Ascending aorta (tissue), 2 donors: ENCODE measurements around the gene CUL1. TPM values are rescaled to one million over a fixed set of nuclear protein-coding genes. Genes with fewer than 3 reads are reported as not detected.

Experiments
- DNase-seq, 2 donors: peaks; one replicate each; pipeline ENCODE4 v3.0.0-alpha.2; 2019; ENCODE audit warnings: low spot score in 2 of 2
- H3K27ac ChIP-seq, 2 donors: fragments of 200-600 bp; sonication (generic); one replicate each; pipeline ENCODE4 v1.5.1; 2016 to 2017; ENCODE audit warnings: mild to moderate bottlenecking in 1 of 2
- H3K27me3 ChIP-seq: fragments of 200-600 bp; sonication (generic); one replicate; pipeline ENCODE4 v1.5.1; 2017
- H3K36me3 ChIP-seq, 2 donors: fragments of 200-600 bp; sonication (generic); one replicate each; pipeline ENCODE4 v1.5.1; 2016
- H3K4me1 ChIP-seq, 2 donors: fragments of 200-600 bp; sonication (generic); one replicate each; pipeline ENCODE4 v1.5.1; 2016 to 2017; ENCODE audit warnings: mild to moderate bottlenecking in 1 of 2
- H3K4me3 ChIP-seq, 2 donors: fragments of 200-600 bp; sonication (generic); one replicate each; pipeline ENCODE4 v1.5.1; 2016 to 2017; ENCODE audit warnings: mild to moderate bottlenecking in 1 of 2
- H3K9me3 ChIP-seq, 2 donors: fragments of 200-600 bp; sonication (generic); one replicate each; pipeline ENCODE4 v1.5.1; 2016
- intact Hi-C: fragments of 100-400 bp; cut with DNase I; formaldehyde crosslinking; loops from one replicate; pipeline ENCODE4 v1.15.1; 2023
- total RNA-seq: library from RNA; depleted of rRNA; stranded (reverse); fragments of >200 nt; gene quantifications from one replicate; pipeline ENCODE4 v1.1.0, GENCODE V29; 2016
- TF ChIP-seq, protein P1 (sequence below), 3 experiments: fragments of 200-600 bp in 2 of 3; fragments of 450-650 bp in 1 of 3; sonication (generic) in 2 of 3; IDR thresholded peaks; one replicate each; pipeline ENCODE4 v1.5.1; 2016 to 2019; ENCODE audit warnings: antibody characterized with exemption in 3 of 3, mild to moderate bottlenecking in 1 of 3, moderate library complexity in 1 of 3

CUL1 gene
- total RNA-seq, 1 donor from 2014 or later: 16.3 TPM

DNA sequence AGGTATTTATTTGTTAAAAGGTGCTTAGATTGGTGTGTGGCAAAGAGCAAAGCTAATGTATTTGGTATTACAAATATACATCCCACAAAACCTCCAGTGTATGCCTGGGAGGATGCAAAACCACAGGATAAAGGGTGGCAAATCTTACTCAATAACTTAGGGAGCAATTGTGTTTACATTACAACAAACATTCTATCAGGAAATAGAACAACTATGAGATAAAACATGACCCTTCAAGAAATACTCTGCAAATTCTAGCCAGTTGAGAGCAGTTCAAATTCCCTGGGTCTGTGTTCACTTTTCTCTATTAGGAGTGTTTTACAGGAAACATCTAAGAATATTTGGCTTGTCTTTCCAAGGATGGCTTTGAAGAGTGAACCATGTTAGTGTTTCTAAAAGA lies 64.9 kb downstream of the CUL1 start:
- TF ChIP-seq, protein P1, sequence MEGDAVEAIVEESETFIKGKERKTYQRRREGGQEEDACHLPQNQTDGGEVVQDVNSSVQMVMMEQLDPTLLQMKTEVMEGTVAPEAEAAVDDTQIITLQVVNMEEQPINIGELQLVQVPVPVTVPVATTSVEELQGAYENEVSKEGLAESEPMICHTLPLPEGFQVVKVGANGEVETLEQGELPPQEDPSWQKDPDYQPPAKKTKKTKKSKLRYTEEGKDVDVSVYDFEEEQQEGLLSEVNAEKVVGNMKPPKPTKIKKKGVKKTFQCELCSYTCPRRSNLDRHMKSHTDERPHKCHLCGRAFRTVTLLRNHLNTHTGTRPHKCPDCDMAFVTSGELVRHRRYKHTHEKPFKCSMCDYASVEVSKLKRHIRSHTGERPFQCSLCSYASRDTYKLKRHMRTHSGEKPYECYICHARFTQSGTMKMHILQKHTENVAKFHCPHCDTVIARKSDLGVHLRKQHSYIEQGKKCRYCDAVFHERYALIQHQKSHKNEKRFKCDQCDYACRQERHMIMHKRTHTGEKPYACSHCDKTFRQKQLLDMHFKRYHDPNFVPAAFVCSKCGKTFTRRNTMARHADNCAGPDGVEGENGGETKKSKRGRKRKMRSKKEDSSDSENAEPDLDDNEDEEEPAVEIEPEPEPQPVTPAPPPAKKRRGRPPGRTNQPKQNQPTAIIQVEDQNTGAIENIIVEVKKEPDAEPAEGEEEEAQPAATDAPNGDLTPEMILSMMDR (IDR thresholded peaks at IDR 0.05): no peak
- intact Hi-C loops: no loop called here
- no peaks in the 10 kb centered on the region for H3K9me3 ChIP-seq
- no peak overlapping the region for H3K4me3 ChIP-seq
- no peaks in the 10 kb centered on the region for H3K4me1 ChIP-seq
- no peak overlapping the region for H3K27ac ChIP-seq
- DNase-seq: no peak
- H3K27me3 ChIP-seq: no peaks in the 10 kb centered on the region
- peaks cover 25 to 56% of the 10 kb centered on the region in 2 donors for H3K36me3 ChIP-seq

DNA sequence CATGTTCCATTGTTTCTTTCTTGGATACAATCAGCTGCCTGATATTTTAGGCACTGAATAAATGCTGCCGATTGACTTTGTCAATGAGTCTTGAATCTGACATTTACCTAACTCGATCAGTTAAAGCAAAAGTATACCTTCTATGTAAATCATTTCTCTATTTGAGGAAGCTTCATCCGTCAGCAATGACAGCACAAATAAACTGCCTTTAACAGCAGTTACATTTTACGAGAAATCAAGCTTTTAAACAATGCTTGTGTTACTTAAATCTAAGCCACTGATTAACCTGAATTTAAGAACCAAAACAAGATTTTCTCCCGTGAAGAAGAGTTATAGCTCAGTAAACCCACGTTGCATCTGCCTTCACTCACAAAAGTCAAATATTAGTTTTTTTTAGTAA lies 71.3 kb downstream of the CUL1 start:
- TF ChIP-seq, protein P1 (IDR thresholded peaks at IDR 0.05): no peak
- intact Hi-C loops: no loop called here
- H3K36me3 ChIP-seq: peaks cover 56 to 66% of the 10 kb centered on the region in 2 donors

DNA sequence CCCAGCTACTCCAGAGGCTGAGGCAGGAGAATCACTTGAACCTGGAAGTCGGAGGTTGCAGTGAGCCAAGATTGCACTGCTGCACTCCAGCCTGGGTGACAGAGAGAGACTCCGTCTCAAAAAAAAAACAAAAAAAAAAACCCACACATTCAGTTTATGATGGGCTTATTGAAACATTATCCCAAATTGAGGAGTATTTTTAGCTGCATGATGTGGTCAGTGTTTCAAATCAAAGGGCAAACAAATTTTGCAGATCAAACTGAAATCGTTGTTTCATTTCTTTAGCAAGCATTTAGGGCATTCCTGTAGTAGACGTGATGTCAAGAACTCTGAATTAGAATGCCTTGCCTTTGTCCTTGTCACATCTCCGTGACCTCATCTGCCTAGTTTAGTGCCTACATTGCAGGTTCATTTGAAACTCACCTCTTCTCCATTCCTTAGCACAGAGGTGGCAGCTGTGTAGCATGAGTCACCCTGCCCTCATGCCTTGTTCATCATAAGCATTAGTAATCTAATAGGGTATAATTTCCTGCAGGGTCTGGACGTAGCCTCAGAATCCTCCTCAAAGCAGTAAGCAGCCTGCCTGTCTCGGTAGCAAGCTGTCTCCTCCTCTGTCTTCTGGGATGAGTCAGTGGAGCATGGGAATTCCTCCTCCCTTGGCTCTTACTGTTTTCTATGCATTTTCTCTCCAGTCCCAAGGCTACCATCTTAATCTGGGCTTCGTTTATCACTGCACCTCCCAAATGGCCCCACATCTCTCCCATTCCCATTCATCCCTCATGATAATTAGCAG lies 73.8 kb downstream of the CUL1 start:
- Histone ChIP-seq H3K4me3 (no peak overlapping the region), H3K9me3 (no peaks in the 10 kb centered on the region), H3K27me3 (no peaks in the 10 kb centered on the region), H3K36me3 (peaks cover 52 to 67% of the 10 kb centered on the region in 2 donors), H3K4me1 (no peaks in the 10 kb centered on the region), H3K27ac (no peak overlapping the region)
- TF ChIP-seq, protein P1 (IDR thresholded peaks at IDR 0.05): no peak
- intact Hi-C loops: no loop called here
- DNase-seq: no peak

More for the DNA sequence above, 71.3 kb downstream of the CUL1 start:
- DNase-seq: no peak
- H3K4me3 ChIP-seq: no peak overlapping the region
- H3K27ac ChIP-seq: no peak overlapping the region
- no peaks in the 10 kb centered on the region for H3K4me1 ChIP-seq
- H3K9me3 ChIP-seq: no peaks in the 10 kb centered on the region
- no peaks in the 10 kb centered on the region for H3K27me3 ChIP-seq

DNA sequence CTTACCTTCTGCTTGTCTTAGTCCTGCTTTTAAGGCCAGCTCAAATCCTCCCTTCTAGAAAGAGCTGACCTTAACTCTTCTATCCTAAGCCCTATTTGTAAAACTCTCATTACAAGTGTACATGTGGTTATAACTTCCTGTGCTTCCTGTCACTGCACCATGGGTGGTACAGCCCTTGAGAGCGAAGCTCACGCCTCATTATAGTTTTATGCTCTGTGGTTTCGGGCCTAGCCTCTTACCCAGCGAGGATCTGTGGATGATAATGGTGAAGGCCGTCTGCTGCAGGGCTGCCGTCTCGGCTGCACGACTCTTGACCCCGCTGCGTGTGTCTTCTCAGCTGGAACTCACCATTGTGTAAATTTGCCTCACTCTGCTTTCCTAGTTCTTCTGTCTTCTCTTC lies 74.6 kb downstream of the CUL1 start:
- DNase-seq: no peak
- peaks cover 47 to 59% of the 10 kb centered on the region in 2 donors for H3K36me3 ChIP-seq
- no peak overlapping the region for H3K27ac ChIP-seq
- no peaks in the 10 kb centered on the region for H3K9me3 ChIP-seq
- H3K4me3 ChIP-seq: no peak overlapping the region
- H3K4me1 ChIP-seq: no peaks in the 10 kb centered on the region
- TF ChIP-seq, protein P1 (IDR thresholded peaks at IDR 0.05): no peak
- no peaks in the 10 kb centered on the region for H3K27me3 ChIP-seq
- intact Hi-C loops: no loop called here

DNA sequence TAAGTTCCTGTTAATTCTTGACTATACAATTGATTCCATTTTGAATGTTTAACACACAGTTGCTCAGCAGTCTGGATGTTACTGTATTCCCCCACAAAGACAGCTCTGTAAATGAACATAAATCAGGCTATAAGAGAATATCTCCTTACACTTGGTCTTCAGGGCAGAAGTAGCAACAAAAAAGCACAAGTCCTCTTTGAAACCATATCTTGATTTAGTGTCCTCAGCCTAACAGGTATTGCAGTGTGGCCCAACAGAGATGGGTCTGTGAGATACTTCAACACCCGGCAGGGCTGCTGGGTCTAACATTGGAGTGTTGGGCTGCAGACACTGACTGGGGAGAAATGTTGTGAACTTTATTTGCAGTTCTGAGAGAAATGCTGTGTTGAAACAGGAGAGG lies 75.8 kb downstream of the CUL1 start:
- TF ChIP-seq, protein P1 (IDR thresholded peaks at IDR 0.05): no peak
- Histone ChIP-seq H3K27me3 (no peaks in the 10 kb centered on the region), H3K27ac (no peak overlapping the region), H3K4me3 (no peak overlapping the region), H3K36me3 (peaks cover 46 to 55% of the 10 kb centered on the region in 2 donors), H3K9me3 (no peaks in the 10 kb centered on the region), H3K4me1 (no peaks in the 10 kb centered on the region)
- no peak for DNase-seq
- intact Hi-C loops: no loop called here
